IMR-90 (cell line): ENCODE data around the gene SESN1. TPM values are rescaled to one million over a fixed set of nuclear protein-coding genes. Genes with fewer than 3 reads are reported as not detected.
A peak's percentile ranks its signal among the peaks of the same experiment; 100 is the strongest.

Experiments used
- ATAC-seq: fragments of 200-7000 bp; cut with Tn5 transposase; 2 replicates; pipeline ENCODE4 v1.9.1; 2020; ENCODE audit warnings: low read depth, mild to moderate bottlenecking, moderate library complexity
- BruUV-seq: library from RNA; stranded (reverse); fragments of 400-500 nt; replicated peaks from 2 replicates; lab custom pipeline; 2021; lab: Mats Ljungman, UMichigan
- CTCF ChIA-PET: fragments of 300-600 bp; formaldehyde crosslinking; extraction: SDS; loops from one replicate; lab custom pipeline; 2021; ENCODE audit warnings: antibody characterized with exemption; lab: Yijun Ruan, JAX
- POLR2A ChIA-PET: fragments of 300-600 bp; sonication (Branson Sonifier 250); formaldehyde crosslinking; loops from one replicate; lab custom pipeline; 2022; ENCODE audit warnings: antibody characterized with exemption; ENCODE audit not compliant: unreplicated experiment; lab: Charles Lee
- DNase-seq: peaks from one replicate; pipeline ENCODE4 v3.0.0; 2013
- H2AFZ ChIP-seq: replicated peaks from 2 replicates; pipeline ENCODE3; 2013; ENCODE audit warnings: low read length, mild to moderate bottlenecking; ENCODE audit not compliant: poor library complexity
- H2AK5ac ChIP-seq: 2 replicates; pipeline ENCODE4 v1.6.1; 2013; ENCODE audit warnings: low read depth, low read length, inconsistent platforms
- H2AK9ac ChIP-seq: replicated peaks from 2 replicates; pipeline ENCODE3; 2013; ENCODE audit warnings: mild to moderate bottlenecking, low read depth, low read length, moderate library complexity; ENCODE audit not compliant: poor library complexity
- H2BK120ac ChIP-seq: 2 replicates; pipeline ENCODE4 v1.6.1; 2013; ENCODE audit warnings: low read depth, low read length, inconsistent platforms
- H2BK15ac ChIP-seq: 3 replicates; pipeline ENCODE4 v1.6.1; 2013; ENCODE audit warnings: low read depth, low read length, inconsistent platforms
- H2BK20ac ChIP-seq: 2 replicates; pipeline ENCODE4 v1.6.1; 2013; ENCODE audit warnings: low read depth, mild to moderate bottlenecking, inconsistent platforms, low read length, moderate library complexity
- H2BK5ac ChIP-seq: 2 replicates; pipeline ENCODE4 v1.6.1; 2013; ENCODE audit warnings: mild to moderate bottlenecking, low read depth, low read length, inconsistent platforms; ENCODE audit not compliant: poor library complexity, severe bottlenecking
- H3K14ac ChIP-seq: replicated peaks from 2 replicates; pipeline ENCODE4 v1.6.1; 2013; ENCODE audit warnings: low read depth, low read length, inconsistent platforms
- H3K18ac ChIP-seq: 2 replicates; pipeline ENCODE4 v1.6.1; 2013; ENCODE audit warnings: low read depth, low read length, control low read depth
- H3K23ac ChIP-seq: 2 replicates; pipeline ENCODE4 v1.6.1; 2013; ENCODE audit warnings: low read depth, low read length, inconsistent platforms
- H3K27ac ChIP-seq: 2 replicates; pipeline ENCODE4 v1.5.1; 2013; ENCODE audit warnings: mild to moderate bottlenecking, control low read depth, low read length; ENCODE audit not compliant: insufficient read depth
- H3K27me3 ChIP-seq: 2 replicates; pipeline ENCODE4 v1.6.1; 2013; ENCODE audit warnings: low read length; ENCODE audit not compliant: control insufficient read depth, insufficient read depth
- H3K36me3 ChIP-seq: 2 replicates; pipeline ENCODE4 v1.6.1; 2013; ENCODE audit warnings: low read length, mixed read lengths; ENCODE audit not compliant: control insufficient read depth, insufficient read depth
- H3K4ac ChIP-seq: 2 replicates; pipeline ENCODE4 v1.6.1; 2013; ENCODE audit warnings: low read depth, low read length, inconsistent platforms
- H3K4me1 ChIP-seq: 2 replicates; pipeline ENCODE4 v1.6.1; 2013; ENCODE audit warnings: low read length, mixed read lengths; ENCODE audit not compliant: control insufficient read depth, insufficient read depth
- H3K4me2 ChIP-seq: 2 replicates; pipeline ENCODE4 v1.6.1; 2013; ENCODE audit warnings: low read depth, mild to moderate bottlenecking, control low read depth, low read length, moderate library complexity
- H3K4me3 ChIP-seq: 2 replicates; pipeline ENCODE4 v1.5.1; 2013; ENCODE audit warnings: low read depth, mild to moderate bottlenecking, control low read depth, low read length, moderate library complexity; ENCODE audit not compliant: insufficient read depth
- H3K56ac ChIP-seq: 2 replicates; pipeline ENCODE4 v1.6.1; 2013; ENCODE audit warnings: low read length, inconsistent platforms; ENCODE audit not compliant: insufficient read depth; ENCODE audit errors: extremely low read depth
- H3K79me1 ChIP-seq, 2 experiments: 2 replicates each; pipeline ENCODE4 v1.6.1; 2013; ENCODE audit warnings: low read length in 2 of 2, inconsistent platforms in 1 of 2, low read depth in 1 of 2
- H3K9ac ChIP-seq: 2 replicates; pipeline ENCODE4 v1.6.1; 2013; ENCODE audit warnings: low read depth, low read length, control low read depth
- H3K9me1 ChIP-seq: 2 replicates; pipeline ENCODE4 v1.6.1; 2013; ENCODE audit warnings: low read length, inconsistent platforms; ENCODE audit not compliant: insufficient read depth
- H3K9me3 ChIP-seq: 2 replicates; pipeline ENCODE4 v1.6.1; 2013; ENCODE audit warnings: low read length; ENCODE audit not compliant: control insufficient read depth, insufficient read depth
- H4K20me1 ChIP-seq: 2 replicates; pipeline ENCODE4 v1.6.1; 2013; ENCODE audit warnings: low read length, inconsistent platforms; ENCODE audit not compliant: insufficient read depth
- H4K5ac ChIP-seq: 2 replicates; pipeline ENCODE4 v1.6.1; 2013; ENCODE audit warnings: mild to moderate bottlenecking, low read depth, low read length, control low read depth
- H4K8ac ChIP-seq, 2 experiments: 2 replicates each; pipeline ENCODE4 v1.6.1; 2013; ENCODE audit warnings: low read depth in 2 of 2, low read length in 2 of 2, control low read depth in 1 of 2, inconsistent platforms in 1 of 2
- H4K91ac ChIP-seq: 2 replicates; pipeline ENCODE4 v1.6.1; 2013; ENCODE audit warnings: low read depth, low read length, inconsistent platforms; ENCODE audit not compliant: insufficient read depth
- BHLHE40 ChIP-seq: fragments of 150-350 bp; IDR thresholded peaks from 2 replicates; pipeline ENCODE4 v1.6.1; 2016; ENCODE audit warnings: mild to moderate bottlenecking, low read depth, low read length
- CEBPB ChIP-seq: IDR thresholded peaks from 2 replicates; pipeline ENCODE4 v1.6.1; 2012; ENCODE audit warnings: low read depth, low read length, improper control_type of control experiment
- CHD1 ChIP-seq: IDR thresholded peaks from 2 replicates; pipeline ENCODE4 v1.6.1; 2012; ENCODE audit warnings: low read depth, low read length, improper control_type of control experiment
- FOS ChIP-seq: fragments of 150-350 bp; IDR thresholded peaks from 2 replicates; pipeline ENCODE4 v1.6.1; 2016; ENCODE audit warnings: low read depth, low read length
- MAZ ChIP-seq: IDR thresholded peaks from 2 replicates; pipeline ENCODE4 v1.6.1; 2012; ENCODE audit warnings: low read depth, mild to moderate bottlenecking, low read length, improper control_type of control experiment, moderate library complexity, borderline replicate concordance
- POLR2A ChIP-seq: IDR thresholded peaks from 2 replicates; pipeline ENCODE4 v1.6.1; 2012; ENCODE audit warnings: mild to moderate bottlenecking, low read depth, low read length
- SMC3 ChIP-seq: fragments of 150-350 bp; IDR thresholded peaks from 2 replicates; pipeline ENCODE4 v1.6.1; 2016; ENCODE audit warnings: low read depth, mild to moderate bottlenecking, antibody characterized with exemption, low read length, moderate library complexity
- WGBS, 2 experiments: methylation state at CpG; one replicate each; pipeline versions ENCODE4 v1.1.5 to v1.1.7; 2013; ENCODE audit warnings: missing lambda C conversion rate in 2 of 2; ENCODE audit not compliant: insufficient read length in 1 of 2; ENCODE audit errors: extremely low coverage in 2 of 2; 5-methylcytosine and 5-hydroxymethylcytosine counted together
- dilution Hi-C: fragments of 300-500 bp; cut with HindIII; formaldehyde crosslinking; loops from one replicate; pipeline ENCODE4 v1.14.3; 2018; ENCODE audit warnings: low sequenced_read_pairs; ENCODE audit not compliant: unreplicated experiment
- in situ Hi-C: fragments of 300-500 bp; cut with MboI; formaldehyde crosslinking; loops from 3 replicates; pipeline ENCODE4 v1.14.3; 2019; ENCODE audit warnings: low sequenced_read_pairs, inconsistent platforms, mixed read lengths
- intact Hi-C: fragments of 100-400 bp; cut with micrococcal nuclease; formaldehyde crosslinking; loops from 2 replicates; pipeline ENCODE4 v1.10.0; 2022
- polyA plus RNA-seq, 3 experiments: library from polyadenylated mRNA; depleted of rRNA; stranded (reverse); fragments of >200 nt; gene quantifications; 2 replicates each; pipeline ENCODE4 v1.2.3, GENCODE V29; 2012; ENCODE audit warnings: low replicate concordance in 1 of 3
- total RNA-seq: library from RNA; depleted of rRNA; stranded (reverse); fragments of >200 nt; gene quantifications from 2 replicates; pipeline ENCODE4 v1.2.3, GENCODE V29; 2012
- TF ChIP-seq, protein P1 (sequence below): fragments of 150-350 bp; IDR thresholded peaks from 2 replicates; pipeline ENCODE4 v1.6.1; 2016; ENCODE audit warnings: low read depth, mild to moderate bottlenecking, low read length, moderate library complexity, borderline replicate concordance
- TF ChIP-seq, protein P2 (sequence below): conservative IDR thresholded peaks from 2 replicates; pipeline ENCODE4 v1.5.1; 2012; ENCODE audit warnings: mild to moderate bottlenecking, low read depth, low read length, improper control_type of control experiment
- TF ChIP-seq, protein P3 (sequence below): fragments of 150-350 bp; IDR thresholded peaks from 2 replicates; pipeline ENCODE4 v1.6.1; 2017; ENCODE audit warnings: mild to moderate bottlenecking, antibody characterized with exemption, low read length, low read depth

The SESN1 gene
- total and polyA plus RNA-seq, 2 of the 4 experiments (the other 2 are of a cell fraction), result 9.7 to 16.7 TPM

DNA sequence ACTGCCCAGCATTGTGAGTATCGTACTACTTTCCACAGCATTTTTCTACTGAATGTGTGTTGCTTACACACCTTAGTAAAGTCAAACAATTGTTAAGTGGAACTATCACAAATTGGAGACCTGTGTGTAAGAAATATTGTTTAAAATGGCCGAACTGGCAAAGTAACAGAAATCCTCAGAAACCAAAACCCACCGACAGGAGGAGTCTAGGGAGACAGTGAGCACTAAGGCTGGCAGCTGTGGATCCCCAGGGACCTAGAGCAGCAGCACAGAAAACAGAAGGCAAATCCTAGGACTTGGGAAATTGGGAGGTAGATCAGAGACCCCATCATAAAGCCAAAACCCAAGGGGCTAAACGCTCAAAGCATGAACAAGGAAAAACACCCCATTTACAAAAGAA, 69.9 kb downstream of the SESN1 start:
- Histone ChIP-seq H3K27me3 (no peaks in the 10 kb centered on the region), H4K5ac (no peak overlapping the region), H4K8ac (no peak overlapping the region), H3K4me3 (no peak overlapping the region), H2BK20ac (no peak overlapping the region), H3K9me3 (no peaks in the 10 kb centered on the region), H4K91ac (no peak overlapping the region), H3K14ac (no peak overlapping the region), H3K4me1 (peaks cover 2% of the 10 kb centered on the region; the same call in 1 of the 2 replicates), H2AFZ (no peak overlapping the region), H2BK120ac (no peak overlapping the region), H2AK5ac (no peak overlapping the region; the same call in 1 of the 2 replicates), H2AK9ac (no peak overlapping the region), H4K20me1 (no peaks in the 10 kb centered on the region; the same call in 1 of the 2 replicates), H2BK5ac (no peak overlapping the region), H3K9ac (no peak overlapping the region), H3K56ac (no peak overlapping the region), H3K9me1 (no peaks in the 10 kb centered on the region; the same call in none of the 2 replicates), H3K4me2 (no peak overlapping the region), H3K79me1 (no peaks in the 10 kb centered on the region; a peak in 1 of 4 replicates), H3K23ac (0 out of 2 replicates have a peak overlapping the region, but pooled peaks have one; percentile 84), H3K4ac (no peak overlapping the region), H3K27ac (no peak overlapping the region), H3K18ac (no peak overlapping the region), H2BK15ac (no peak overlapping the region), H3K36me3 (no peaks in the 10 kb centered on the region)
- in situ Hi-C loops (no loop called here), dilution Hi-C loops (no loop called here), intact Hi-C loops (no loop called here)
- no peak for TF ChIP-seq CHD1
- no peak for TF ChIP-seq MAZ
- no peak for TF ChIP-seq SMC3
- TF ChIP-seq POLR2A, result no peak
- TF ChIP-seq CEBPB, result no peak
- no peak for TF ChIP-seq FOS
- no peak for TF ChIP-seq BHLHE40
- TF ChIP-seq, protein P1, sequence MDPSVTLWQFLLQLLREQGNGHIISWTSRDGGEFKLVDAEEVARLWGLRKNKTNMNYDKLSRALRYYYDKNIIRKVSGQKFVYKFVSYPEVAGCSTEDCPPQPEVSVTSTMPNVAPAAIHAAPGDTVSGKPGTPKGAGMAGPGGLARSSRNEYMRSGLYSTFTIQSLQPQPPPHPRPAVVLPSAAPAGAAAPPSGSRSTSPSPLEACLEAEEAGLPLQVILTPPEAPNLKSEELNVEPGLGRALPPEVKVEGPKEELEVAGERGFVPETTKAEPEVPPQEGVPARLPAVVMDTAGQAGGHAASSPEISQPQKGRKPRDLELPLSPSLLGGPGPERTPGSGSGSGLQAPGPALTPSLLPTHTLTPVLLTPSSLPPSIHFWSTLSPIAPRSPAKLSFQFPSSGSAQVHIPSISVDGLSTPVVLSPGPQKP, result no peak
- TF ChIP-seq, protein P2, sequence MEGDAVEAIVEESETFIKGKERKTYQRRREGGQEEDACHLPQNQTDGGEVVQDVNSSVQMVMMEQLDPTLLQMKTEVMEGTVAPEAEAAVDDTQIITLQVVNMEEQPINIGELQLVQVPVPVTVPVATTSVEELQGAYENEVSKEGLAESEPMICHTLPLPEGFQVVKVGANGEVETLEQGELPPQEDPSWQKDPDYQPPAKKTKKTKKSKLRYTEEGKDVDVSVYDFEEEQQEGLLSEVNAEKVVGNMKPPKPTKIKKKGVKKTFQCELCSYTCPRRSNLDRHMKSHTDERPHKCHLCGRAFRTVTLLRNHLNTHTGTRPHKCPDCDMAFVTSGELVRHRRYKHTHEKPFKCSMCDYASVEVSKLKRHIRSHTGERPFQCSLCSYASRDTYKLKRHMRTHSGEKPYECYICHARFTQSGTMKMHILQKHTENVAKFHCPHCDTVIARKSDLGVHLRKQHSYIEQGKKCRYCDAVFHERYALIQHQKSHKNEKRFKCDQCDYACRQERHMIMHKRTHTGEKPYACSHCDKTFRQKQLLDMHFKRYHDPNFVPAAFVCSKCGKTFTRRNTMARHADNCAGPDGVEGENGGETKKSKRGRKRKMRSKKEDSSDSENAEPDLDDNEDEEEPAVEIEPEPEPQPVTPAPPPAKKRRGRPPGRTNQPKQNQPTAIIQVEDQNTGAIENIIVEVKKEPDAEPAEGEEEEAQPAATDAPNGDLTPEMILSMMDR, result no peak
- TF ChIP-seq, protein P3, sequence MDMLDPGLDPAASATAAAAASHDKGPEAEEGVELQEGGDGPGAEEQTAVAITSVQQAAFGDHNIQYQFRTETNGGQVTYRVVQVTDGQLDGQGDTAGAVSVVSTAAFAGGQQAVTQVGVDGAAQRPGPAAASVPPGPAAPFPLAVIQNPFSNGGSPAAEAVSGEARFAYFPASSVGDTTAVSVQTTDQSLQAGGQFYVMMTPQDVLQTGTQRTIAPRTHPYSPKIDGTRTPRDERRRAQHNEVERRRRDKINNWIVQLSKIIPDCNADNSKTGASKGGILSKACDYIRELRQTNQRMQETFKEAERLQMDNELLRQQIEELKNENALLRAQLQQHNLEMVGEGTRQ, result no peak
- BruUV-seq, result no TSS peak
- ATAC-seq (no peak), DNase-seq (peak; percentile 2)
- CTCF ChIA-PET, result no interaction called here
- POLR2A ChIA-PET, result no interaction called here
- no CpG with 5 or more reads among the region's 4 CpGs for WGBS, 2 experiments
